ENCODE measurements around the gene SH3YL1. TPM values are rescaled to one million over a fixed set of nuclear protein-coding genes. Genes with fewer than 3 reads are reported as not detected.

The SH3YL1 gene
- polyA plus RNA-seq, 1 of the 3 experiments (the other 2 are of a cell fraction), result 22.7 TPM

DNA sequence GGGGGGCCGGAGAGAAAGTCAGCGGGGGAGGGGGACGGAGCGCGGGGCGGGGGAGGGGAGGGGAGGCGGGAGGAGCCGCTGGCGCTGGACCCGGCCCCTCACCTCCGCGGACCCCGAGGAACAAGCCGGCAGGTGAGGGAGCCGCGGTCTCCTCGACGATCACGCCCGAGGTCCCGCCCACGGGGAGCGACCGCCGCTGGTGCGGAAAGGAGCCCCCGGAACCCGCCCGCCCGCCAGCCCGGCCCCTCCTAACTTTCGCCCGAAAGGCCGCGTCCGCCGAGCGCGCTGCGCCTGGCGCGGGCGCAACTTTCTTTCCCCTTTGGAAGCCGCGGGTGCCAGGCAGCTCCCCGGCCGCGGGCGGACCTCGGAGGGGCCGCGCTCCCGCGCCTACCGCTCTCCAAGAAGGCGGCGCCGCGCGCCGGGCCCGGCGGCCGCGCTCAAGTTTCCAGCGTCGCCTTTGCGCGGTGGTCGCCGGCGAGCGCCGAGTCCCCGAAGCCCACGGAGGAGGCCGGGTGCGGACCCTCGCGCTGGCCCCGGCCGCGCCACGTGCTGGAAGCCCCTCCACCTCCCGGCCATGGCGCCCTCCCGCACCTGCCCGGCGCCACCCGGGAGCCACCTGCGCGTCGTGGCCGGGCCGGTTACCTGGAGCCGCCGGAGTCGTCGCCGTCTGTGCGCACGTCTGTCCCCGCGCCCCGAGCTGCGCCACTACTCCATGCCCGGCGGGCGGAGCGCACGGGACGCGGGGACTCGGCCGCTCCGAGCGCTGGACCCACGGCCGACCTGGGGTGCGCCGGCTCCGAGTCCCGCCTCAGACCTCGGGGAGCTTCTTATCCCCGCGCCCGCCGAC, 24.3 kb upstream of the SH3YL1 start, which contains the start of gene ALKAL2 (continued):
- TF ChIP-seq SMC3 (IDR thresholded peaks at IDR 0.05; ENCODE audit: low read depth, low read length), result no peak
- TF ChIP-seq GATA2 (CRISPR knock-in tag; IDR thresholded peaks at IDR 0.05), result no peak
- no peak for TF ChIP-seq EP300 (IDR thresholded peaks at IDR 0.05; ENCODE audit: borderline replicate concordance in 1 of 2, low read depth in 1 of 2, low read length in 1 of 2)
- no peak for TF ChIP-seq YY1 (IDR thresholded peaks at IDR 0.05; ENCODE audit: low read depth)
- TF ChIP-seq IRF3 (IDR thresholded peaks at IDR 0.05; ENCODE audit: low read depth, low read length), result no peak
- TF ChIP-seq FOXJ3 (CRISPR knock-in tag; IDR thresholded peaks at IDR 0.05), result no peak

DNA sequence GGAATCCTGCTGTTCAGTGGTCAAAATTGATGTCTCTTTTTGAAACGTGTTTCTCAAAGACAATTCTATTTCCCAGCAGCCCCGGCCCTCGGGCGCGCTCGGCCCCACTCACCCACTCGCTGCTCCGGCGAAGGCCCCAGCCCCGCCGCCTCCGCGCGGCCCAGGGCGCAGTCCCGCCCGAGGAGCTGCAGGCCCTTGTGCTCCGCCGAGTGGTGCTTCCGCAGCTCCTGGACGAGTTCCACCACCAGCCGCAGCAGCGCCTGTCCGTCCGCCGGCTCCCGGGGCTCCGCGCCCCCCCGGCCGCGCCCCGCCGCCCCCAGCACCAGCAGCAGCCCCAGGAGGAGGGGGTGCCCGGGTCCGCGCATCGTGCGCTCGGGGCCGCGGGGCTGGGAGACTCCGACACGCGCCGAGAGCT, 23.6 kb upstream of the SH3YL1 start:
- Histone ChIP-seq H2AFZ (ENCODE audit: low read depth) (no peak overlapping the region), H3K79me2 (ENCODE audit: insufficient read depth) (no peaks in the 10 kb centered on the region), H3K9me3 (no peaks in the 10 kb centered on the region), H3F3A (replicated peaks; ENCODE audit: insufficient read depth) (peaks cover 6% of the 10 kb centered on the region), H3K36me3 (replicated peaks in 1 of 2; ENCODE audit: control insufficient read depth in 1 of 2, insufficient read depth in 2 of 2, low read length in 1 of 2) (peaks cover 0 to 8% of the 10 kb centered on the region in 2 experiments), H3K4me1 (ENCODE audit: control insufficient read depth in 1 of 2, insufficient read depth in 2 of 2, low read depth in 1 of 2, low read length in 1 of 2) (peaks cover 0 to 12% of the 10 kb centered on the region in 2 experiments; a peak in 1 of 4 replicates), H3K27me3 (ENCODE audit: insufficient read depth) (peaks cover 26% of the 10 kb centered on the region), H3K4me2 (peak overlapping the region; percentile 47; the same call in 1 of the 2 replicates), H3K9ac (no peak overlapping the region), H4K20me1 (ENCODE audit: insufficient read depth) (no peaks in the 10 kb centered on the region), H3K27ac (ENCODE audit: low read depth in 2 of 2, low read length in 1 of 2) (no peak overlapping the region), H3K9me2 (no peaks in the 10 kb centered on the region), H3K4me3 (ENCODE audit: low read depth in 2 of 2, low read length in 1 of 2) (peak overlapping the region; percentile 31 to 32; a peak in 2 of 4 replicates)
- WGBS (ENCODE audit: low lambda C conversion rate), result 17% methylated on average over 21 of the region's 46 CpGs
- ChIA-PET CTCF (interaction anchor here (0.6 to 6.3 kb wide), 10 partner anchors 10 to 350 kb away, joined by 3 to 24 read pairs (median 4); no protein-coding TSS in a partner anchor), POLR2A (no interaction called here)
- DNase-seq, result peak; percentile 87
- TF ChIP-seq JUND (IDR thresholded peaks at IDR 0.05), result no peak
- TF ChIP-seq FOXM1 (IDR thresholded peaks at IDR 0.05; ENCODE audit: low read depth), result no peak
- no peak for TF ChIP-seq IRF3 (IDR thresholded peaks at IDR 0.05; ENCODE audit: low read depth, low read length)
- TF ChIP-seq USF2 (IDR thresholded peaks at IDR 0.05; ENCODE audit: borderline replicate concordance, low read depth, low read length), result no peak
- TF ChIP-seq SIN3A (IDR thresholded peaks at IDR 0.05; ENCODE audit: borderline replicate concordance, low read depth, low read length), result no peak
- TF ChIP-seq REST (IDR thresholded peaks at IDR 0.05; ENCODE audit: low read depth, low read length), result no peak
- TF ChIP-seq FOSL2 (IDR thresholded peaks at IDR 0.05; ENCODE audit: borderline replicate concordance, low read depth), result no peak
- TF ChIP-seq EZH2phosphoT487 (IDR thresholded peaks at IDR 0.05; ENCODE audit: borderline replicate concordance, low read depth), result no peak
- no peak for TF ChIP-seq TEAD4 (IDR thresholded peaks at IDR 0.05; ENCODE audit: borderline replicate concordance, insufficient read depth)

Measured in SK-N-SH (cell line).